ENCODE results near the gene CHPF. TPM values are rescaled to one million over a fixed set of nuclear protein-coding genes. Genes with fewer than 3 reads are reported as not detected.

The CHPF gene
- total RNA-seq, 2 experiments from 2014 or later: 19.9 to 21.0 TPM

DNA sequence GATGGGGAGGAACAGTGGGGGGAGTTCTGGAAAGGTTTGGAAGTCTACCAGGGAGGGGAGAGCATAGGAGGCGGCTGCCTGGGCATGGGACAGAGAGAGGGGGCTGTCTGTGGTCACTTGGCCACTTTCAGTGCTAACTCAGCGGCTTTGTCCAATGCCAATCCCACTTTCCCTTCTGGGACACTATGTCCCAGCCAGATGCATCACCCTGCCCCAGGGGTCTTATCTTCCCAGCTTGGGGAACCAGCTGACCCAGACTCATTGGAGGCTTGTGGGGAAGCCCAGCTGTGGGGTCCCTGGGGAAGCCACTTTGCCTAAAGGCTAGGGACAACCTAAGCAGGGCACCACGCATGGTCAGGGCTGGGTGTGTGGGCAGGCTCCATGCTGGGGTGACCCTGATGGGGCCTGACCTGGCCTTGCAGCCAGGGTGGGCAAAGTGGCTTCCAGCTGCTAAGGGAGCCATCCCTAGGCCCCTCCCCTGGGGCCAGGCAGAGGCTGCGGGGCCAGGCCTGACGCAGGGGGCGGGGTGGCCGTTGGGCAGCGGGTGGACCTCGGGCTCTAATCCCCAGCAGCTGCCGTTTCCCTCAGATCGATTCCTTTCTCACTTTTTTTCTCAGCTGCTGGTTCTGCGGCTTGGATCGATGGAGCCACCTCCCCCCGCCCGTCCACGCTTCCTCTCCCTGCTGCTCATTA lies 30.9 kb downstream of the CHPF start:
- Mint-ChIP-seq H3K4me1 (ENCODE audit: low read depth) (peaks cover 25% of the 10 kb centered on the region), H3K4me3 (no peak overlapping the region), H3K9me3 (no peaks in the 10 kb centered on the region), H3K27ac (no peak overlapping the region), H3K36me3 (no peaks in the 10 kb centered on the region), H3K27me3 (peaks cover 66% of the 10 kb centered on the region)
- ChIA-PET CTCF (interaction anchor here (0.6 to 11.2 kb wide), 5 partner anchors 15 to 109 kb away, joined by 3 to 77 read pairs (median 5); partner anchors contain the start of gene GMPPA), POLR2A (no interaction called here)
- DNase-seq: no peak
- intact Hi-C loops (cut with micrococcal nuclease): no loop called here

DNA sequence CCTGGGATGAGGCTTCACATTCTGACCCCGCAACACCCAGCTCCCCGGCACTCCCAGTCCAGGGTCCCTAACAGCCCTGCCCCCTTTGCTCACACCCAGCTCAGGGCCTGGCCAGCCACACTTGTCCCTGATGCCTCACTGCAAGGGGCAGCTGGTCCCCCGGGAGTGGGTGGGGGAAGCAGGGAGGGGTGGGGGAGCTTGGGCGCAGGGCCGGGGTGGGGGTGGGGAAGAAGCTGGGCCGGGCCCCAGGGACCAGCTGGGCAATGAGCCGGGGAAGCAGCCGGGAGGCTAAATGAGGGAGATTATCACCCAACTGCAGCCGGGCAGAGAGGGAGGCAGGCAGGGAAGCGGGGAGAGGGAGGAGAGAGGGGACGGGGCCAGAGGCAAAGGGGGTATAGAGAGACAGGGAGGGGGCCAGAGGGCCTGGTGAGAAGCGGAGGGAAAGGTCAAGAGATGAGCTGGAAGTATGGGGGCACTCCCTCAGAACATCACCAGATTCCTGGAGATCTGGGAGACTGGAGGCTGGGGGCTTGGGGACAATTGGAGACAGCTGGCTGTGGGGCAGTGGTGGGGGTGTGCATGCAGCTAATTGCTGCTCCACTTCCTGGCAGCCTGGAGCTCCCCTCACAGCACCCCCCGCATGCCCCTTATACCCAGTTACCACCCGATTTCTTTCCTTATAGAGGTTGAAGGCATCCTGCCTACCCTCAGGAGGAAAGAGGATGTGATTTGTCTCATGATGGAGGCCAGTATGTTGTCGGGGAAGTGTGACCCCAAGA lies 31.9 kb downstream of the CHPF start:
- Mint-ChIP-seq H3K4me3 (no peak overlapping the region), H3K36me3 (peaks cover 6% of the 10 kb centered on the region), H3K4me1 (ENCODE audit: low read depth) (peaks cover 25% of the 10 kb centered on the region), H3K9me3 (no peaks in the 10 kb centered on the region), H3K27ac (no peak overlapping the region), H3K27me3 (peaks cover 61% of the 10 kb centered on the region)
- ChIA-PET POLR2A (interaction anchor here (1.0 kb wide), 1 partner anchor 120 kb away, joined by 4 read pairs; no protein-coding TSS in a partner anchor), CTCF (interaction anchor here (0.6 to 11.2 kb wide), 7 partner anchors 8 to 109 kb away, joined by 3 to 77 read pairs (median 5); partner anchors contain the start of gene GMPPA)
- intact Hi-C loops (cut with micrococcal nuclease): no loop called here
- DNase-seq: no peak

GRCh38 chr2:219510512-219511135 lies 33.0 kb downstream of the CHPF start:
- ChIA-PET POLR2A (interaction anchor here (1.0 kb wide), 1 partner anchor 119 kb away, joined by 4 read pairs; no protein-coding TSS in a partner anchor), CTCF (interaction anchor here (0.8 to 11.2 kb wide), 9 partner anchors 13 to 133 kb away, joined by 3 to 77 read pairs (median 4); partner anchors contain the start of gene GMPPA)
- Mint-ChIP-seq H3K27ac (no peak overlapping the region), H3K9me3 (no peaks in the 10 kb centered on the region), H3K4me1 (ENCODE audit: low read depth) (peaks cover 25% of the 10 kb centered on the region), H3K36me3 (peaks cover 16% of the 10 kb centered on the region), H3K4me3 (no peak overlapping the region), H3K27me3 (peaks cover 52% of the 10 kb centered on the region)
- DNase-seq: no peak
- intact Hi-C loops (cut with micrococcal nuclease): no loop called here

DNA sequence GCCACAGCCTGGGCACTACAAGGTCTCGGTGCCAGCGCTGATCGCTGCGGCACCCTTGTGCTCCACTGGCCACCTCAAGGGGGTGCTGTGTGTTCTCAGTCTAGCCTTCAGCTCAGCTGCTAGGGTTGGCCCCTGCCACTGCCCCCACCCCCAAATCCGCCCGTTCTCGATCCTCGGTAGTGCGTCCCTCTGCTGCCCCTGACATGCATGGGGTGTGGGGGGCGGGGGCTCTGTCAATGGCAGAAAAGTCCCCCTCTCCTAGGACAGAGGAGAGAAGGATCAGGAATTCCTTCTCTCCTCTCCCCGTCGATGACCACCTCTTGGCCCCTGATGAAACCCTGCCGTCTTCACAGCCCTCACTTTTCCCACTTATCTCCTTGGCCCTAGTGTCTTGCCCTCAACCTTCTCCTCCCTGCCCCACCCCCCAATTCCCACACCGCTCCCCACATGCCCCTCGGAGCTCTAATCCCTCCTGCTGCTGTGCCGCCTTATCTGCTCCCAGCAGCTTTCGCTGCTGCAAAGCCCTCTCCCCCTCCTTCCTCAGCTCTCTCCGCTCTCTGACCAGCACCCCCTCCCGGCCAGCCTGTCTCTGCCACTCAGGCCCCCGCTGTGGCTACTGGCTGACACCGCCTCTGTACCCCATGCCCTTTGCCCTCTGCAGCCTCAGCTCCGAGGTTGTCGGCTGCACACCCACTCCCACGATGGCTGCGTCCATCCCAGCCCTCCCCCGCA lies 33.7 kb downstream of the CHPF start:
- peak; percentile 65 for DNase-seq
- Mint-ChIP-seq H3K27ac (no peak overlapping the region), H3K36me3 (peaks cover 21% of the 10 kb centered on the region), H3K4me1 (ENCODE audit: low read depth) (peaks cover 25% of the 10 kb centered on the region), H3K9me3 (no peaks in the 10 kb centered on the region), H3K4me3 (no peak overlapping the region), H3K27me3 (peaks cover 46% of the 10 kb centered on the region)
- intact Hi-C loops (cut with micrococcal nuclease): loop anchor here (1.0 kb wide), 1 partner anchor 12 kb away; the partner anchor contains the start of gene GMPPA
- POLR2A ChIA-PET: no interaction called here
- CTCF ChIA-PET: interaction anchor here (0.6 to 7.2 kb wide), 16 partner anchors 9 to 134 kb away, joined by 3 to 77 read pairs (median 4); partner anchors contain the start of gene GMPPA

- Mint-ChIP-seq H3K27ac (no peak overlapping the region), H3K9me3 (no peaks in the 10 kb centered on the region), H3K4me1 (ENCODE audit: low read depth) (peaks cover 22% of the 10 kb centered on the region), H3K4me3 (no peak overlapping the region), H3K27me3 (peaks cover 43% of the 10 kb centered on the region), H3K36me3 (peaks cover 27% of the 10 kb centered on the region)
- DNase-seq: no peak
- intact Hi-C loops (cut with micrococcal nuclease): loop anchor here (1.0 kb wide), 1 partner anchor 11 kb away; the partner anchor contains the start of gene GMPPA
- CTCF ChIA-PET: interaction anchor here (1.1 to 7.2 kb wide), 7 partner anchors 11 to 106 kb away, joined by 3 to 77 read pairs (median 12); partner anchors contain the start of gene GMPPA
- POLR2A ChIA-PET: no interaction called here
Observed at GRCh38 chr2:219508971-219509779, 34.4 kb downstream of the CHPF start.

DNA sequence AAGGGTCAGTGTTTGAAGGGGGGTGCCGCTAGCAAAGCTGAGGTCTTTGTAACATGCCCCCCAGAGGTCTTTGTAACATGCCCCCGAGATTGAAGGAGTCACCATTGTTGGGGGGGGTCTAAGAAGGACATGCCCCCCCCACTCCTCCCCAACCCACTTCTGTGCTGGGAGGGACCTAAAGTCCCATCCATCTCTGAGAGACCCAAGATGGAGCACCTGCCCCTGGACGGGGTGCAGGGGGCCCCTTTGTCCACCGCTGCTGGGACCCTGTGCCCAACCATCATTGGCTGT lies 35.2 kb downstream of the CHPF start:
- intact Hi-C loops (cut with micrococcal nuclease): no loop called here
- Mint-ChIP-seq H3K27me3 (peaks cover 36% of the 10 kb centered on the region), H3K27ac (no peak overlapping the region), H3K36me3 (peaks cover 32% of the 10 kb centered on the region), H3K4me1 (ENCODE audit: low read depth) (peaks cover 14% of the 10 kb centered on the region), H3K4me3 (no peak overlapping the region), H3K9me3 (no peaks in the 10 kb centered on the region)
- ChIA-PET POLR2A (no interaction called here), CTCF (interaction anchor here (1.3 to 7.2 kb wide), 4 partner anchors 11 to 33 kb away, joined by 3 to 77 read pairs (median 37); partner anchors contain the start of gene GMPPA)
- DNase-seq: no peak

DNA sequence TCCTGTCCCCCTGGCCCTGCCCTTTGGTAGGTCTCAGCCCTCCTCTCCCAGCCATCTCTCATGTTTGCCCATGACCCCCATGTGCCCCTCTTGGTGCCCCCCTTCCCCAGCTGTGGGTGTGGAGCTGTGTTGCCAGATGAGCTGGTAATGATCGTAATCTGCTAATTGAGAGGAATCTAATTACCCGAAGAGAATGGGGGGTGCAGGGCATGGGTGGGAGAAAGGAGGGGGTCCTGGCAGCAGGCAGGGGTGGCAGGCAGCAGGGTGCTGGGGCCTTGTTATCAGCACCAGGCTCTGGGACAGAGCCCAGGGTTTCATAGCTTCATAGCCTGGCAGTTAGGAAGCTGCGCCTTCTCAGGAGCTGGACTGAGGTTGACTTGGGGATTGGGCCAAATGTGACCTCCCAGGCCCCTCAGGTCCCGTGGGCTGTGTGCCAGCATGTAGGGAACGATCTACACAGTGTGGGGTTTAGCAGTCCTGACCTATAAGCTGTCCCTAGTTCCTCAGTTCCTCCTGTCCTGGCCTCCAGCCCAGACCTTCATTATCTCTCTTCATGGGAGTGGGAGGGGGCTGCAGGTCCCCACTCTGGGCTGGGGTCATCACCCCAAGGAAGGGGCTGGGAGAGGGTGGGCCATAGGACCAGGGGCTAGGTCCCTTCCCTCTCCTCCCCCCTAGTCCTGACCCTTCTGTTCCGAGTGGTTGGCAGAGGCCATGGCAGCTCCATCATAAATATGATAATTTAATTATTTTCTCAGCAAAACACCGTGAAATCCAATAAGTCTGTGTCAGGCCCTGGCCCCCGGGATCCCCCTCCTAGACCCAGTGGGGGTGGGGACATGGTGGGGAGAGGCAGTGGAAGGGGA lies 35.8 kb downstream of the CHPF start:
- ChIA-PET POLR2A (no interaction called here), CTCF (interaction anchor here (0.6 to 7.2 kb wide), 6 partner anchors 10 to 35 kb away, joined by 3 to 77 read pairs (median 4); partner anchors contain the start of gene GMPPA)
- no peak for DNase-seq
- intact Hi-C loops (cut with micrococcal nuclease): no loop called here
- Mint-ChIP-seq H3K4me3 (no peak overlapping the region), H3K9me3 (no peaks in the 10 kb centered on the region), H3K27ac (no peak overlapping the region), H3K36me3 (peaks cover 32% of the 10 kb centered on the region), H3K27me3 (peaks cover 31% of the 10 kb centered on the region), H3K4me1 (ENCODE audit: low read depth) (peaks cover 12% of the 10 kb centered on the region)

DNA sequence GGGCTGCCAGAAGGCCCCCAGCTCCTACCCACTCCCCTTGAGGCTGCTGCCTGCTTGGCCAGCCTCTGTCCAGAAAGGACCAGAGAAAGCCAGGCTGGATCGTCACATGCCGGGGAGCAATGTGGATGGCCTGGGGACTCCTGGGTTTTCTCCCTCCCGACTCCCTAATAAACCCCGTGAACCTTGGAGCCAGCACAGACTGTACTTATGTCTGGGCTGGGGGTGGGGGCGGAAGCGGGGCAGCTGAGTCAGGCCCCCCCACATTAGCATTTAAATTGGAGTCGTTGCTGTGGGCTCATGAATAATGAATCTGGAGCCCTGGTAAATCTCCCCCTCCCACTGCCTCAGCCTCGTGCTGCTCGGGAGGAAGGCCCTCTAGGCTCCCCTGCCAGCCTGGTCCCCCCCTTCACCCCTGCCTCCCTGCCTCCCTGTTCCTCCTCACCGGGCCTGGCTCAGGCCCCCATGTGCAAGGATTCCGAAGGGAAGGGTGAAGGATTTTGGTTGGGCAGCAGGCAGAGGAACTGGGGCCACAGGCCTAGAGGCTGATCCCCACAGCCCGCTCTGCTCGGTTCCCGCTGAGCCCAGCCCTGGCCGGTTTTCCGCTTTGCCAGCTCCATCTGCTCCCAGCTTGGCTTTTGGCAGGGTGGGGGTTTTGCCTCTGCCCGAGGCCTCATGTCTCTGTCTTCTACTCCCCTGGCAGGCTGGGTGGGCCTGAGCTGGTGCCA lies 36.6 kb downstream of the CHPF start:
- Mint-ChIP-seq H3K9me3 (no peaks in the 10 kb centered on the region), H3K36me3 (peaks cover 32% of the 10 kb centered on the region), H3K4me1 (ENCODE audit: low read depth) (peaks cover 12% of the 10 kb centered on the region), H3K4me3 (no peak overlapping the region), H3K27me3 (peaks cover 26% of the 10 kb centered on the region), H3K27ac (no peak overlapping the region)
- ChIA-PET CTCF (interaction anchor here (1.4 to 7.2 kb wide), 3 partner anchors 9 to 35 kb away, joined by 3 to 77 read pairs (median 69); partner anchors contain the start of gene GMPPA), POLR2A (interaction anchor here (1.4 kb wide), 1 partner anchor 119 kb away, joined by 4 read pairs; the partner anchor contains the start of gene DNPEP)
- intact Hi-C loops (cut with micrococcal nuclease): no loop called here
- DNase-seq: no peak

DNA sequence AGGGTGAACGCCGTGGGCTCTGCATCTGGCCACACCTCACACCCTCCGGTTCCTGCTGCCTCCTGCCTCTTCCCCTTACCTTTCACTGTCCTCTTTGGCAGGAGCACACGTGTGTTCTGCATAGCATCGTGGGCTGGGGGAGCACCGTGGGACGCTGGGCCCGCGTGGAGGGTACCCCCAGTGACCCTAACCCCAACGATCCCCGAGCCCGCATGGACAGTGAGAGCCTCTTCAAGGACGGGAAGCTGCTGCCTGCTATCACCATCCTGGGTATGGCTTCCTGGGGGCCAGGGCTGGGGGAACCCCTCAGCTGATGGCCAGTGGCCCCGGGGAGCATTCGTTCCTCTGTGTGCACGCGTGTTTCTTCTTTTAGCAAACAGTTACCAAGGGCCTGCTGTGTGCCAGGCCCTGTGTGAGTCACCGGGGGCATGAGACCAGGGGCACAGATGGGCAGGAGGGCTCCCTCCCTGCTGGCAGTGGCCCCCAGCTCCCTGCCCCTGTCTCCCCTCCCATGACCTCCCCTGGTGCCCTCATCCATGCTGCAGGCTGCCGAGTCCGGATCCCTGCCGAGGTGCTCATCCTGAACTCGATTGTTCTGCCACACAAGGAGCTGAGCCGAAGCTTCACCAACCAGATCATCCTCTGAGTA lies 37.3 kb downstream of the CHPF start:
- intact Hi-C loops (cut with micrococcal nuclease): no loop called here
- Mint-ChIP-seq H3K4me3 (no peak overlapping the region), H3K4me1 (ENCODE audit: low read depth) (peaks cover 15% of the 10 kb centered on the region), H3K27ac (no peak overlapping the region), H3K36me3 (peaks cover 34% of the 10 kb centered on the region), H3K27me3 (peaks cover 22% of the 10 kb centered on the region), H3K9me3 (no peaks in the 10 kb centered on the region)
- ChIA-PET CTCF (interaction anchor here (1.4 to 7.2 kb wide), 2 partner anchors 9 to 36 kb away, joined by 3 to 77 read pairs; partner anchors contain the start of gene GMPPA), POLR2A (interaction anchor here (1.4 kb wide), 1 partner anchor 118 kb away, joined by 4 read pairs; the partner anchor contains the start of gene DNPEP)
- DNase-seq: no peak

Measured in activated CD4-positive, alpha-beta memory T cell treated with anti-CD3 and anti-CD28 coated beads for 36 hours (primary cell).